Loucy (cell line): ENCODE data around the gene TMEM196.
A peak's percentile ranks its signal among the peaks of the same experiment; 100 is the strongest.

Experiments used
- H2AFZ ChIP-seq: fragments of 200-600 bp; sonication (generic); 2 replicates; pipeline ENCODE4 v1.6.0; 2016; ENCODE audit warnings: antibody characterized with exemption, mild to moderate bottlenecking, low read length, moderate library complexity
- H3F3A ChIP-seq: fragments of 200-600 bp; 2 replicates; pipeline ENCODE4 v1.6.0; 2016; ENCODE audit warnings: antibody characterized with exemption, low read depth, mild to moderate bottlenecking
- H3K27me3 ChIP-seq: fragments of 200-600 bp; sonication (generic); 2 replicates; pipeline ENCODE4 v1.6.1; 2014; ENCODE audit warnings: low read length, mild to moderate bottlenecking; ENCODE audit not compliant: insufficient read depth, poor library complexity, severe bottlenecking
- H3K36me3 ChIP-seq: fragments of 200-600 bp; sonication (generic); 2 replicates; pipeline ENCODE4 v1.6.1; 2016; ENCODE audit warnings: low read length; ENCODE audit not compliant: insufficient read depth
- H3K4me1 ChIP-seq: fragments of 200-600 bp; sonication (generic); 2 replicates; pipeline ENCODE4 v1.5.1; 2014; ENCODE audit warnings: low read length, mild to moderate bottlenecking; ENCODE audit not compliant: insufficient read depth, poor library complexity, severe bottlenecking
- H3K4me2 ChIP-seq: fragments of 200-600 bp; sonication (generic); 2 replicates; pipeline ENCODE4 v1.6.0; 2014; ENCODE audit warnings: antibody characterized with exemption, low read length, low read depth, mild to moderate bottlenecking; ENCODE audit not compliant: poor library complexity, severe bottlenecking
- H3K4me3 ChIP-seq: fragments of 200-600 bp; sonication (generic); 2 replicates; pipeline ENCODE4 v1.5.1; 2014; ENCODE audit warnings: low read length, mild to moderate bottlenecking, mixed read lengths; ENCODE audit not compliant: poor library complexity, severe bottlenecking
- H3K79me2 ChIP-seq: fragments of 200-600 bp; sonication (generic); 2 replicates; pipeline ENCODE4 v1.6.1; 2014; ENCODE audit warnings: low read length; ENCODE audit not compliant: insufficient read depth
- H3K9ac ChIP-seq: fragments of 200-600 bp; sonication (generic); 2 replicates; pipeline ENCODE4 v1.6.0; 2014; ENCODE audit warnings: mild to moderate bottlenecking, low read depth, low read length, moderate library complexity; ENCODE audit not compliant: poor library complexity, severe bottlenecking
- H3K9me2 ChIP-seq: fragments of 200-600 bp; sonication (generic); replicated peaks from 2 replicates; pipeline ENCODE4 v1.6.1; 2016; ENCODE audit warnings: low read depth, low read length, mixed read lengths
- H3K9me3 ChIP-seq: fragments of 200-600 bp; sonication (generic); 2 replicates; pipeline ENCODE4 v1.6.1; 2014; ENCODE audit warnings: mild to moderate bottlenecking, antibody characterized with exemption, low read length, low read depth; ENCODE audit not compliant: insufficient read depth
- H4K20me1 ChIP-seq: fragments of 200-600 bp; sonication (generic); 2 replicates; pipeline ENCODE4 v1.6.0; 2014; ENCODE audit warnings: antibody characterized with exemption, low read length, mild to moderate bottlenecking; ENCODE audit not compliant: insufficient read depth, poor library complexity, severe bottlenecking
- EZH2phosphoT487 ChIP-seq: fragments of 200-600 bp; IDR thresholded peaks from 2 replicates; pipeline ENCODE4 v1.6.1; 2018; ENCODE audit warnings: antibody characterized with exemption, mild to moderate bottlenecking, moderate library complexity, borderline replicate concordance
- TF ChIP-seq, protein P1 (sequence below): fragments of 200-600 bp; sonication (generic); conservative IDR thresholded peaks from 2 replicates; pipeline ENCODE4 v1.5.1; 2014; ENCODE audit warnings: mild to moderate bottlenecking, antibody characterized with exemption, low read length

Gene TMEM196

DNA sequence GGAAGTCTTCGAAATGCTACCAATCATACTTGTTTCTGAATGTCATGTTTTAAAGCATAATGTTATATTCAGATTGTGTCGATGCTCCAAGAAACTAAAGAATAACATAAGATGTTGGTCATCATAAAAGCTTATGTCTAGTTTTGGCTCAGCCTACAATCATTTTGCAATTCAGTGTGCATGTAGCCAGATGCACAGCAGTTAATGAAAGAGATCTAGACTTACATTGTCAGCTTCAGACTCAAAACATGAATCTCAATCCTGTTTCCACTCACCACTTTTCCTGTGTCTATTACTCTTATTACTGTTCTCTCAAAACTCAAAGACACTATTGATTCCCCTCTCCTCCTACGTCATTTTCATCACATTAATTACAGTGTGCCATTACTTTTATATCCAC is 21.4 kb downstream of the TMEM196 start:
- no peak overlapping the region for H2AFZ ChIP-seq
- no peaks in the 10 kb centered on the region for H3K36me3 ChIP-seq
- no peak overlapping the region for H3K9ac ChIP-seq
- no peaks in the 10 kb centered on the region for H4K20me1 ChIP-seq
- H3K9me3 ChIP-seq, result no peaks in the 10 kb centered on the region
- H3K4me1 ChIP-seq, result no peaks in the 10 kb centered on the region
- no peaks in the 10 kb centered on the region for H3K9me2 ChIP-seq
- no peaks in the 10 kb centered on the region for H3K79me2 ChIP-seq
- TF ChIP-seq EZH2phosphoT487, result no peak
- TF ChIP-seq, protein P1, sequence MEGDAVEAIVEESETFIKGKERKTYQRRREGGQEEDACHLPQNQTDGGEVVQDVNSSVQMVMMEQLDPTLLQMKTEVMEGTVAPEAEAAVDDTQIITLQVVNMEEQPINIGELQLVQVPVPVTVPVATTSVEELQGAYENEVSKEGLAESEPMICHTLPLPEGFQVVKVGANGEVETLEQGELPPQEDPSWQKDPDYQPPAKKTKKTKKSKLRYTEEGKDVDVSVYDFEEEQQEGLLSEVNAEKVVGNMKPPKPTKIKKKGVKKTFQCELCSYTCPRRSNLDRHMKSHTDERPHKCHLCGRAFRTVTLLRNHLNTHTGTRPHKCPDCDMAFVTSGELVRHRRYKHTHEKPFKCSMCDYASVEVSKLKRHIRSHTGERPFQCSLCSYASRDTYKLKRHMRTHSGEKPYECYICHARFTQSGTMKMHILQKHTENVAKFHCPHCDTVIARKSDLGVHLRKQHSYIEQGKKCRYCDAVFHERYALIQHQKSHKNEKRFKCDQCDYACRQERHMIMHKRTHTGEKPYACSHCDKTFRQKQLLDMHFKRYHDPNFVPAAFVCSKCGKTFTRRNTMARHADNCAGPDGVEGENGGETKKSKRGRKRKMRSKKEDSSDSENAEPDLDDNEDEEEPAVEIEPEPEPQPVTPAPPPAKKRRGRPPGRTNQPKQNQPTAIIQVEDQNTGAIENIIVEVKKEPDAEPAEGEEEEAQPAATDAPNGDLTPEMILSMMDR, result no peak
- H3F3A ChIP-seq, result no peaks in the 10 kb centered on the region
- no peak overlapping the region for H3K4me3 ChIP-seq
- H3K27me3 ChIP-seq, result no peaks in the 10 kb centered on the region
- H3K4me2 ChIP-seq, result no peak overlapping the region

DNA sequence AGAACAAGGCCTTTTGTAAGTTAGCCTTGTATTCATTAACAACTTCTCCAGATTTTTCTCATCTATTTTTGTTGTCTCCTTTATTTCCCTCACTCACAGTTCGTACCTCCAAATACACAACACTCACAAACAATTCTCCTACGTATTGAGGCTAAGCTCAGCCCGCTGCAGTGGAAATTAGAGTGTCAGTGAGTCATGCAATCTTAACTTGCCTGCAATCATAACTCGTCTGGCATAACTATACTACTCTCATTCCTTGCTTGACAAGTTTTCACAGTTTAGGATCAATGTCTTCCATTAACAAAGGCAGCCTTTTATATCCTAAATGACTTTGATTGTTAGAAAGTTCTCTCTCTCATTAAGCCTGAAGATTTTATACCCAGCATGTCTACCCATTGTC is 23.8 kb downstream of the TMEM196 start:
- TF ChIP-seq, protein P1, result no peak
- TF ChIP-seq EZH2phosphoT487, result no peak
- no peaks in the 10 kb centered on the region for H3K9me2 ChIP-seq
- no peak overlapping the region for H3K9ac ChIP-seq
- H3K27me3 ChIP-seq, result no peaks in the 10 kb centered on the region
- no peaks in the 10 kb centered on the region for H3K4me1 ChIP-seq
- H2AFZ ChIP-seq, result peak overlapping the region; percentile 32; the same call in 1 of the 2 replicates
- no peaks in the 10 kb centered on the region for H3K79me2 ChIP-seq
- no peaks in the 10 kb centered on the region for H3F3A ChIP-seq
- no peaks in the 10 kb centered on the region for H3K9me3 ChIP-seq
- H3K4me2 ChIP-seq, result no peak overlapping the region
- H3K4me3 ChIP-seq, result no peak overlapping the region
- H3K36me3 ChIP-seq, result no peaks in the 10 kb centered on the region
- H4K20me1 ChIP-seq, result no peaks in the 10 kb centered on the region

DNA sequence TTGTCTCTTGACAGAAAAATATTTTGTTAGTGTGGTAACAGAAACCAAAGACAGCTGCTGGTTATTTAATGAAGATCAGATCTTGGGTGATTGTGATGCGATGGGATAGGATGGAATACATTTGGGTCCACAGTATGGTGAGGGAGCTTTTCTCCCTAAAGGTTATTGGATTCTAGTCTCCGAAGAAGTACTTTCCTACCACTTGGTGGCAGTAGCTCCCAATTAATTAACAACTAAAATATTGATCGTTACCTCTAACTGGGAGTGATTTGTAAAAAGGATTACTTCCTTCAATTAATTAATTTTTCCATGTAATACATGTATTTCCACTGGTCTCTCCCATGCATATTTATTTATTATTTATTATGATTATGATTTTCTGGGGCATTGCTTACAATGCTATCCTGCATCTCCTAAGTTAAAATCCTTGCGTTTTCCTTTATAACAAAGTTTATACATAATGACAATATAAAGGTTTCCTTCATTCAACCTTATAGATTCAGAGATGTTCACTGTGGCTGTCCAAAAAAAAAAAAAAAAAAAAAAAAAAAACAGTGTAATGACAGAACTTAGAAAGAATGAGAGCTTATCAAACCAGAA is 25.6 kb downstream of the TMEM196 start:
- Histone ChIP-seq H3K9ac (no peak overlapping the region), H3K9me2 (no peaks in the 10 kb centered on the region), H3K4me2 (no peak overlapping the region), H3K4me3 (no peak overlapping the region), H2AFZ (no peak overlapping the region), H3K36me3 (no peaks in the 10 kb centered on the region), H3K4me1 (no peaks in the 10 kb centered on the region), H3K79me2 (no peaks in the 10 kb centered on the region), H3K27me3 (no peaks in the 10 kb centered on the region), H3F3A (no peaks in the 10 kb centered on the region), H3K9me3 (no peaks in the 10 kb centered on the region), H4K20me1 (no peaks in the 10 kb centered on the region)
- TF ChIP-seq, protein P1, result peak; percentile 64
- TF ChIP-seq EZH2phosphoT487, result no peak
